Glutamatergic neuron (in vitro differentiated cells): ENCODE measurements around the gene PLCB4. TPM values are rescaled to one million over a fixed set of nuclear protein-coding genes. Genes with fewer than 3 reads are reported as not detected.

Experiments used
- DNase-seq: peaks from one replicate; pipeline ENCODE4 v3.0.0; 2022
- H3K27ac Mint-ChIP-seq: one replicate; pipeline ENCODE4 v1.8.0; 2020; ENCODE audit warnings: mild to moderate bottlenecking, mixed read lengths, inconsistent platforms; ENCODE audit not compliant: unreplicated experiment
- H3K27me3 Mint-ChIP-seq: one replicate; pipeline ENCODE4 v1.8.0; 2020; ENCODE audit warnings: mild to moderate bottlenecking, moderate library complexity, mixed read lengths, inconsistent platforms; ENCODE audit not compliant: unreplicated experiment
- H3K36me3 Mint-ChIP-seq: one replicate; pipeline ENCODE4 v1.8.0; 2020; ENCODE audit warnings: mild to moderate bottlenecking, mixed read lengths, inconsistent platforms; ENCODE audit not compliant: unreplicated experiment
- H3K4me1 Mint-ChIP-seq: one replicate; pipeline ENCODE4 v1.8.0; 2020; ENCODE audit warnings: mild to moderate bottlenecking, low read depth, mixed read lengths, inconsistent platforms; ENCODE audit not compliant: unreplicated experiment
- H3K4me3 Mint-ChIP-seq: one replicate; pipeline ENCODE4 v1.8.0; 2020; ENCODE audit warnings: mild to moderate bottlenecking, mixed read lengths, inconsistent platforms; ENCODE audit not compliant: unreplicated experiment
- H3K9me3 Mint-ChIP-seq: one replicate; pipeline ENCODE4 v1.8.0; 2020; ENCODE audit warnings: mild to moderate bottlenecking, moderate library complexity, mixed read lengths, inconsistent platforms; ENCODE audit not compliant: unreplicated experiment
- total RNA-seq: library from RNA; stranded (reverse); fragmentation: NEBNext Ultra II Directional; extraction: Animal tissue kit (Norgen Biotek cat#: 25700); gene quantifications from one replicate; pipeline ENCODE4 v1.2.1, GENCODE V29; 2021; ENCODE audit not compliant: unreplicated experiment
- TF ChIP-seq, protein P1 (sequence below): fragments of 200-600 bp; sonication (generic); IDR thresholded peaks from one replicate; pipeline ENCODE4 v1.5.0; 2021; ENCODE audit not compliant: partially characterized antibody, unreplicated experiment

PLCB4 gene
- total RNA-seq, 1 donor from 2014 or later = 28.9 TPM

DNA sequence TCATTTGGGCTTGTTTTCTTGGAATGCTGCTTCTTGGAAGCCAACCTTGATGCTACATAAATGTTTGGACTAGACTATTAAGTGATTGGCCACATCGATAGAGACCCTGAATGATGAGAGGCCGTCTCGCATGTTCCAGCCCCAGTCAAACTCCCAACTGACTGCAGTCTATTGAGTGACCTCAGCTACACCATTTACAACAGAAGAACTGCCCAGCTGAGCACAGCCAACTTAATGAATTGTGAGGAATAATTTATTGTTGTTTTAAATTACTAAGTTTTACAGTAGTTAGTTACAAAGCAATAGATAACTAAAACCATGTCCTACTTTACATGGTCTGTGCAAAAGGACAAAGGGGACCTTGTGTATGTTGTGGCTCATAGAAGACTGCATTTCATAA is 63.0 kb downstream of the PLCB4 start:
- TF ChIP-seq, protein P1, sequence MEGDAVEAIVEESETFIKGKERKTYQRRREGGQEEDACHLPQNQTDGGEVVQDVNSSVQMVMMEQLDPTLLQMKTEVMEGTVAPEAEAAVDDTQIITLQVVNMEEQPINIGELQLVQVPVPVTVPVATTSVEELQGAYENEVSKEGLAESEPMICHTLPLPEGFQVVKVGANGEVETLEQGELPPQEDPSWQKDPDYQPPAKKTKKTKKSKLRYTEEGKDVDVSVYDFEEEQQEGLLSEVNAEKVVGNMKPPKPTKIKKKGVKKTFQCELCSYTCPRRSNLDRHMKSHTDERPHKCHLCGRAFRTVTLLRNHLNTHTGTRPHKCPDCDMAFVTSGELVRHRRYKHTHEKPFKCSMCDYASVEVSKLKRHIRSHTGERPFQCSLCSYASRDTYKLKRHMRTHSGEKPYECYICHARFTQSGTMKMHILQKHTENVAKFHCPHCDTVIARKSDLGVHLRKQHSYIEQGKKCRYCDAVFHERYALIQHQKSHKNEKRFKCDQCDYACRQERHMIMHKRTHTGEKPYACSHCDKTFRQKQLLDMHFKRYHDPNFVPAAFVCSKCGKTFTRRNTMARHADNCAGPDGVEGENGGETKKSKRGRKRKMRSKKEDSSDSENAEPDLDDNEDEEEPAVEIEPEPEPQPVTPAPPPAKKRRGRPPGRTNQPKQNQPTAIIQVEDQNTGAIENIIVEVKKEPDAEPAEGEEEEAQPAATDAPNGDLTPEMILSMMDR = no peak
- Mint-ChIP-seq H3K27me3 (no peaks in the 10 kb centered on the region), H3K9me3 (peaks cover 3% of the 10 kb centered on the region), H3K36me3 (peaks cover 12% of the 10 kb centered on the region), H3K27ac (no peak overlapping the region), H3K4me1 (peaks cover 2% of the 10 kb centered on the region), H3K4me3 (no peak overlapping the region)
- no peak for DNase-seq

DNA sequence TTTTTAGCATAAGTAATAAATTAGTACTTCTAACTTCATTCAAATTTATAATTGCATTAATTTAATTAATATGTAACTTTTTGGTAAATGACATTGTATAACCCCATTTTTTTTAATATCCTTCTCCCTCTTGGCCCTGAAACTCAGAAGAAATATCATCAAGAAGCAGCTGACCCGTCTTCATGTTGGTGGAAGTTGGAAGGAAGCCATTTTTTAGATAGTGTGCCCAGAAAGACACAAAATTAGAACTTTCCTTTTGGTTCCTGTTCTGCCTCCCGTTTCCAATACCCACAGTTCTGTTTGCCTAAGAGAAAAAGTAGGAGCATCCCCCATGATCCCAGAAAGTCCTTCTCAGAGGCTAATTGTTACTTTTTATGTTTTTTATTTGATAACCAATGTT is 65.5 kb downstream of the PLCB4 start:
- Mint-ChIP-seq H3K9me3 (peaks cover 3% of the 10 kb centered on the region), H3K36me3 (peaks cover 16% of the 10 kb centered on the region), H3K27me3 (no peaks in the 10 kb centered on the region), H3K27ac (no peak overlapping the region), H3K4me1 (peaks cover 3% of the 10 kb centered on the region), H3K4me3 (no peak overlapping the region)
- TF ChIP-seq, protein P1 = no peak
- no peak for DNase-seq

DNA sequence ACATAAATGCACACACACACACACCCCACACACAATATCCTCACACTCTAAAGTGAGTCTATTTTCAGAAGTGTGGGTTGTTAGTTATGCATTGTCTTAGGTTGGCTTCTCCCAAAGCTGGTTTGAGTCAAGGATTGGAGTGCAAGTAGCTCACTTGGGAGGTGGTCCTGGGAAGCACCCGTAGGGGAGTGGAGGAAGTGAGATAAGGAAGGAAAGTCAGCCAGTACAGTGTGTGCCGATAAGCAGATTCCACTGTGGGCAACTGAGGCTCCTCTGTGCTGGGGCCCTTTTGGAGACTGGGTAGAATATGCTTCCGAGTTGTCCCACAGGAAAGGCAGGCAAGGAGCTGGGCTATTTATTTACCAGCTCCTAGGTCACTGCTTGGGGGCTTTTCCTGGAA is 67.2 kb downstream of the PLCB4 start:
- peaks cover 17% of the 10 kb centered on the region for H3K36me3 Mint-ChIP-seq
- H3K27me3 Mint-ChIP-seq = no peaks in the 10 kb centered on the region
- TF ChIP-seq, protein P1 = no peak
- H3K9me3 Mint-ChIP-seq = peaks cover 3% of the 10 kb centered on the region
- no peak overlapping the region for H3K4me3 Mint-ChIP-seq
- no peak overlapping the region for H3K27ac Mint-ChIP-seq
- peaks cover 3% of the 10 kb centered on the region for H3K4me1 Mint-ChIP-seq
- DNase-seq = no peak

DNA sequence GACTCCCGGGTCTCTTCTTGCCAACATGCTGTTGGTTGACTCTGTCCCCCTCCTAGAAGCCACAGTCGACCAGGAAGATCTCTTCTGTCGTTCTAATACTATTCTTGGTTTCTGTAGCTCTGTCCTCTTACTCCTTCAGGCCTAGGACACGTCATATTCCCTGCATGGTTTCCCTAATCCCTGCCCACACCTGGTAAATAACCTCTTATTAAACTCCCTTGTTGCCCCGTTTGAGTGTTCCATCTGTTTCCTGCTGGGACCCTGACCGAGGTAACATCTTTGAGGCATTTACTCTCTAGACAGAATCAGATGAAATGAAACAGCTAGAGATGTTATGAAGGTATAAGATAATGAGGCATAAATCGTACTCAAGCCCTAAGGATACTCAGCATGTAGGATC is 68.1 kb downstream of the PLCB4 start:
- Mint-ChIP-seq H3K4me3 (no peak overlapping the region), H3K9me3 (peaks cover 3% of the 10 kb centered on the region), H3K27me3 (no peaks in the 10 kb centered on the region), H3K36me3 (peaks cover 17% of the 10 kb centered on the region), H3K4me1 (peaks cover 3% of the 10 kb centered on the region), H3K27ac (no peak overlapping the region)
- no peak for DNase-seq
- TF ChIP-seq, protein P1 = no peak

DNA sequence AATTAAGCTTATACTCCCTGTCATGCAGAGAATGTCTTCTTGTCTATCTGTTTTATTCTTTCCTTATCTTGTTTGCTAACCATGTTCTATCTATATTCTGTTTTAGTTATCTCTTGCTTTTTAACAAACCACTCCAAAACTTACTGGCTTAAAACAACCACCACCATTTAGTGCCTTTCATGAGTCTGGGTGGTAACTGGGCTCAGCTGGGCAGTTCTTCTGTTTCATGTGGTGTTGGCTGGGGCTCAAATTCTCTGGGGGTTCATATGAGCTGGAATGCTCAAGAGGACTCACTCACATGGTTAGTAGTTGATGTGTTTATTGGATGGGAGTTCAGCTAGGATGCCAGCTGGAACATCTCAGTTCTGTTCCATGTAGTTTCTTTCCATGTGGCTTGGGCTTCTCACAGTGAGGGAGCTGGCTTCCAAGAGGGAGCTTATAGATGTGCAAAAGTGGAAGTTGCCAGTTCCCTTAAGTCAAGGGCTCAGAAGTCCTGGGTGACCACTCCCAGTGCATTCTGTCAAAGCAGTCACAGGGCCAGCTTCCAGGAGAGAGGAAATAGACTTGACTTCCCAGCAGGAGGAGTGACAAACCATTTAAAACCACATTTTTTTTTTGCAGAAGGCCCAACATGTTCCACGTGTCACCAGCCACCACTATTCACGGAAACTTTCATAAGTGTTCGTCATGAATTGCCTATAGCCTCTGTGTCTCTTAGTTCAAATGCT is 70.4 kb downstream of the PLCB4 start:
- DNase-seq = no peak
- Mint-ChIP-seq H3K9me3 (peaks cover 2% of the 10 kb centered on the region), H3K4me3 (no peak overlapping the region), H3K27ac (no peak overlapping the region), H3K36me3 (peaks cover 15% of the 10 kb centered on the region), H3K4me1 (peaks cover 3% of the 10 kb centered on the region), H3K27me3 (no peaks in the 10 kb centered on the region)
- TF ChIP-seq, protein P1 = no peak
